Stomach (tissue), 4 donors: ENCODE measurements around the gene LRIG1.

Experiments
- POLR2A ChIP-seq, 4 donors: fragments of 450-650 bp; IDR thresholded peaks; one replicate each; pipeline ENCODE4 v1.6.1; 2016; ENCODE audit warnings: antibody characterized with exemption in 4 of 4, control low read depth in 2 of 4, mild to moderate bottlenecking in 1 of 4, moderate library complexity in 1 of 4
- POLR2AphosphoS5 ChIP-seq, 3 donors: sonication (generic); formaldehyde crosslinking; IDR thresholded peaks; one replicate each; pipeline ENCODE4 v1.6.1; 2016; ENCODE audit warnings: antibody characterized with exemption in 3 of 3
- TF ChIP-seq, protein P1 (sequence below), 7 experiments: fragments of 450-650 bp in 4 of 7; fragments of 200-600 bp in 3 of 7; sonication (generic) in 3 of 7; IDR thresholded peaks; one replicate each; pipeline ENCODE4 v1.5.1; 2016 to 2019; ENCODE audit warnings: antibody characterized with exemption in 7 of 7, control low read depth in 2 of 7, mild to moderate bottlenecking in 1 of 7

DNA sequence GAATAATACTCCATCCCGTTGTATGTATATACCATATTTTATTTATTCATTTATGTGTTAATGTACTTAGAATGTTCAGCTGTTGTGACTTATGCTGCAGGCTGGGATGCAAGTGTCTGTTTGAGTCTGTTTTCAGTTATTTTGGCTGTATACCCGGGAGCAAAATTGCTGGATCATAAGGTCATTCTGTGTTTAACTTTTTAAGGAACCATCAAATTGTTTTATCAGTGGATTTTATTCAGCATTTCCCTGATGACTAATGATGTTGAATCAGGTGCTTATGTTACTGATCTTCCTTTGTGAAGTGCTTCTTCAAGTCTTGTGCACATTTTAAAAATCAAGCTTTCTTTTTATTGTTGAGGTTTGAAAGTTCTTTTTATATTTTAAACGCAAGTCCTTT, 161.9 kb downstream of the LRIG1 start:
- TF ChIP-seq, protein P1, sequence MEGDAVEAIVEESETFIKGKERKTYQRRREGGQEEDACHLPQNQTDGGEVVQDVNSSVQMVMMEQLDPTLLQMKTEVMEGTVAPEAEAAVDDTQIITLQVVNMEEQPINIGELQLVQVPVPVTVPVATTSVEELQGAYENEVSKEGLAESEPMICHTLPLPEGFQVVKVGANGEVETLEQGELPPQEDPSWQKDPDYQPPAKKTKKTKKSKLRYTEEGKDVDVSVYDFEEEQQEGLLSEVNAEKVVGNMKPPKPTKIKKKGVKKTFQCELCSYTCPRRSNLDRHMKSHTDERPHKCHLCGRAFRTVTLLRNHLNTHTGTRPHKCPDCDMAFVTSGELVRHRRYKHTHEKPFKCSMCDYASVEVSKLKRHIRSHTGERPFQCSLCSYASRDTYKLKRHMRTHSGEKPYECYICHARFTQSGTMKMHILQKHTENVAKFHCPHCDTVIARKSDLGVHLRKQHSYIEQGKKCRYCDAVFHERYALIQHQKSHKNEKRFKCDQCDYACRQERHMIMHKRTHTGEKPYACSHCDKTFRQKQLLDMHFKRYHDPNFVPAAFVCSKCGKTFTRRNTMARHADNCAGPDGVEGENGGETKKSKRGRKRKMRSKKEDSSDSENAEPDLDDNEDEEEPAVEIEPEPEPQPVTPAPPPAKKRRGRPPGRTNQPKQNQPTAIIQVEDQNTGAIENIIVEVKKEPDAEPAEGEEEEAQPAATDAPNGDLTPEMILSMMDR (IDR thresholded peaks at IDR 0.05), result no peak
- TF ChIP-seq POLR2A (IDR thresholded peaks at IDR 0.05), result no peak
- TF ChIP-seq POLR2AphosphoS5 (IDR thresholded peaks at IDR 0.05), result no peak
